ENCODE measurements around the gene HSPA1A. TPM values are rescaled to one million over a fixed set of nuclear protein-coding genes. Genes with fewer than 3 reads are reported as not detected.
"Not testable (repeated sequence)": the region's sequence is repeated elsewhere in the genome, so short reads cannot be mapped to it uniquely, and the experiment has no call there.

The HSPA1A gene
- total and polyA plus RNA-seq, 2 donors: 152 to 374 TPM

DNA sequence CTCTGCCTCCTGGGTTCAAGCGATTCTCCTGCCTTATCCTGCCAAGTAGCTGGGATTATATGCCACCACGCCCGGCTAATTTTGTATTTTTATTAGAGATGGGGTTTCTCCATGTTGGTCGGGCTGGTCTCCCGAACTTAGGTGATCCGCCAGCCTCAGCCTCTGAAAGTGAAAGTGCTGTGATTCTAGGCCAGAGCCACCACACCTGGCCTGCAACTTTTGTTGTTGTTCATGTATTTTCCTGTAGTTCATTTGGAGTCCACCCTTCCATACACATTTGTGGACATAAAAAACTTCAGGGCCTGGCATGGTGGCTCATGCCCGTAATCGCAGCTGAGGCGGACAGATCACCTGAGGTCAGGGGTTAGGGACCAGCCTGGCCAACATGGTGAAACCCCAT is 26.7 kb downstream of the HSPA1A start:
- Histone ChIP-seq H3K27ac (ENCODE audit: low read depth) (no peak overlapping the region), H3K4me3 (ENCODE audit: low read depth, low read length) (no peak overlapping the region), H3K4me1 (ENCODE audit: insufficient read depth) (no peaks in the 10 kb centered on the region), H3K36me3 (ENCODE audit: insufficient read depth) (no peaks in the 10 kb centered on the region)
- 89% methylated on average over 9 of the region's 9 CpGs for WGBS
- DNase-seq (ENCODE audit: extremely low spot score): no peak

DNA sequence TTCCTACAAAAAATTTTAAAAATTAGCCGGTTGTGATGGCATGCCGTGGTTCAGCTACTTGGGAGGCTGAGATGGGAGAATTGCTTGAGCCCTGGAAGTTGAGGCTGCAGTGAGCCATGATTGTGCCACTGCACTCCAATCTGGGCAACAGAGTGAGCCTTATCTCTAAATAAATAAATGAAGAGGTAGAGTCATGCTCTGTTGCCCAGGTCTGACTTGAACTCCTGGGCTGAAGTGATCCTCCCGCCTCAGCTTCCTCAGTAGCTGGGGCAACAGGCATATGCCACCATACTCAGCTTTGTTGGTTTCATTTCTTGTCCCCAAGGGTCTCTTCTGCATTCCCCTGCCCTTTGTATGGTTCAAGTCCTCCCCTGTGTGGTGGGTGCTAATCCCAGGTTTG is 29.2 kb downstream of the HSPA1A start:
- Histone ChIP-seq H3K36me3 (ENCODE audit: insufficient read depth) (no peaks in the 10 kb centered on the region), H3K27ac (ENCODE audit: low read depth) (no peak overlapping the region), H3K4me1 (ENCODE audit: insufficient read depth) (no peaks in the 10 kb centered on the region), H3K4me3 (ENCODE audit: low read depth, low read length) (no peak overlapping the region)
- no peak for DNase-seq (ENCODE audit: extremely low spot score)
- WGBS: 95% methylated on average over 3 of the region's 3 CpGs

DNA sequence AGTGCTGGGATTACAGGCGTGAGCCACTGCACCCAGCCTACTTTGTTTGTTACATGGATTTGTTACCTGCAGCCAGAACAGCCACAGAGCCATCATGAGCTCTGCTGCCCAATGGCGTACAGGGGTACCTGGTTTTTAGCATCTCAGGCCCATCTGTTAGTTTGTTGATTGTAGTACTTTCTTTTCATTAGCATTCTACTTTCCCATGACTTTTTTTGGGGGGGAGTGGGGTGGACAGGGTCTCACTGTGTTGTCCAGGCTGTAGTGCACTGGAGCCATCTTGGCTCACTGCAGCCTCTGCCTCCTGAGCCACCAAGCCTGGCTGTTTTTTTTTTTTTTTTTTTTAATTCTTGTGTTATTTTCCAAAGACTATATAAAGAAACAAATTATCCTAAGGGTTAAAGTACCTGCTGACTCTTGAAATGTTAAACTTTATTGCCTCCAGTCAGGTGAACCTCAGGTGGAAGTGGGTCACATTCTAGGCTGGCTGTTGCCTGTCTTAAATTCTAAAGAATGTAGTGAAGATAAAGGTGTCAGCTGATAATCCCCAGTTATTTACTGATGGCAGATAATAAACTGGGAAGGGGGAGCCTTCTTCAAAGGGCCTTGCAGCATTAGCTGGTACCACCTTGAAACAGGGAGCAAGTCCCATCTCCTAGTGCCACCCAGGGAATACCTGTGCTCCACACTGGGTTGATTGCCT is 32.1 kb downstream of the HSPA1A start:
- DNase-seq (ENCODE audit: extremely low spot score): no peak
- Histone ChIP-seq H3K4me3 (ENCODE audit: low read depth, low read length) (no peak overlapping the region), H3K36me3 (ENCODE audit: insufficient read depth) (no peaks in the 10 kb centered on the region), H3K27ac (ENCODE audit: low read depth) (no peak overlapping the region), H3K4me1 (ENCODE audit: insufficient read depth) (no peaks in the 10 kb centered on the region)
- 87% methylated on average over 2 of the region's 2 CpGs for WGBS

DNA sequence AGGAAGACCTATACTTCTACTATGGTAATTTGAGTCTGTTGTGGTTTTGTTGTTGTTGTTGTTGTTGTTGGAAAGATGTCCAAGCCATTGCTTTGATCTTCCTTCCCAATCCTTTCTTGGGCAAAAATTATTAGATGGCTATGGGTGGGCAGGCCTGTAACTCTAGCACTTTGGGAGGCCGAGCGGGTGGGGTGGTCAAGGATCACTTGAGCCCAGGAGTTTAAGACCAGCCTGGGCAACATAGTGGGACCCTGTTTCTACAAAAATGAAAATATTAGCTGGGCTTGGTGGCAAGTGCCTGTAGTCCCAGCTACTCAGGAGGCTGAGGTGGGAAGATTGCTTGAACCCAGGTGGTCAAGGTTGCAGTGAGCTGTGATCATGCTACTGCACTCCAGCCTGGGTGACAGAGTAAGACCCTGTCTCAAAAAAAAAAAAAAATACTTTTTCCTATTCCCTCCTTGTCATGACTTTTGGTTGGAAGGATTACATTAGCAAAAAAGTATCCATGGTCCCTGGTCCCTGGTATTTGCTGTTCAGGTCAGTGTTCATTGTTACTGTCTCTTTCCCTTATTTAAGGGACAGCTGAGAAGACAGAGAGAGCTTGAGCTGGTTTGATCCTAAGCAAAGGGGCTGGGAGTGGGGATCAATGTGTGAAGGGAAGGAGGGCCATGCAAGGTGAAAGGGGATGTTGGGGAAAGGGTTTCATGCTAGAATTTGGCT is 35.6 kb downstream of the HSPA1A start:
- H3K36me3 ChIP-seq (ENCODE audit: insufficient read depth): no peaks in the 10 kb centered on the region
- no peak for DNase-seq (ENCODE audit: extremely low spot score)
- no peak overlapping the region for H3K27ac ChIP-seq (ENCODE audit: low read depth)
- H3K4me1 ChIP-seq (ENCODE audit: insufficient read depth): no peaks in the 10 kb centered on the region
- WGBS: 92% methylated on average over 2 of the region's 2 CpGs
- H3K4me3 ChIP-seq (ENCODE audit: low read depth, low read length): no peak overlapping the region

DNA sequence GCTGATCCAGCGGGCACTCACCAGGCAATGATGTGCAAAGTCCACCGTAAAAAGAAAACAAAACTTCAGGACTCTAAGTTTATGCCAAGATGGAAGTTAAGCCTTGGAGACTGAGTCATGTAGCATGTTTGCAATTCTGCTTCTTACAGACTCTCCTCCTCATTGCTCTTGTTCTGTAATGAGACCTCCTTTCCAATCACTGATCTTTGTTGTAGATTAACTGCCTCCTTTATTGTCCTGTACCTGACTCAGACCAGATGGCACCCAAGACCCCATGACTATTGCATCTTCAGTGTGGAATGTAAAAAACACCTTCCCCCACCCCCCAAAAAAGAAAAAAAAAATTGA is 36.1 kb downstream of the HSPA1A start:
- no peaks in the 10 kb centered on the region for H3K36me3 ChIP-seq (ENCODE audit: insufficient read depth)
- no peak overlapping the region for H3K27ac ChIP-seq (ENCODE audit: low read depth)
- no peak for DNase-seq (ENCODE audit: extremely low spot score)
- 50% methylated on average over 2 of the region's 2 CpGs for WGBS
- H3K4me1 ChIP-seq (ENCODE audit: insufficient read depth): no peaks in the 10 kb centered on the region
- no peak overlapping the region for H3K4me3 ChIP-seq (ENCODE audit: low read depth, low read length)

DNA sequence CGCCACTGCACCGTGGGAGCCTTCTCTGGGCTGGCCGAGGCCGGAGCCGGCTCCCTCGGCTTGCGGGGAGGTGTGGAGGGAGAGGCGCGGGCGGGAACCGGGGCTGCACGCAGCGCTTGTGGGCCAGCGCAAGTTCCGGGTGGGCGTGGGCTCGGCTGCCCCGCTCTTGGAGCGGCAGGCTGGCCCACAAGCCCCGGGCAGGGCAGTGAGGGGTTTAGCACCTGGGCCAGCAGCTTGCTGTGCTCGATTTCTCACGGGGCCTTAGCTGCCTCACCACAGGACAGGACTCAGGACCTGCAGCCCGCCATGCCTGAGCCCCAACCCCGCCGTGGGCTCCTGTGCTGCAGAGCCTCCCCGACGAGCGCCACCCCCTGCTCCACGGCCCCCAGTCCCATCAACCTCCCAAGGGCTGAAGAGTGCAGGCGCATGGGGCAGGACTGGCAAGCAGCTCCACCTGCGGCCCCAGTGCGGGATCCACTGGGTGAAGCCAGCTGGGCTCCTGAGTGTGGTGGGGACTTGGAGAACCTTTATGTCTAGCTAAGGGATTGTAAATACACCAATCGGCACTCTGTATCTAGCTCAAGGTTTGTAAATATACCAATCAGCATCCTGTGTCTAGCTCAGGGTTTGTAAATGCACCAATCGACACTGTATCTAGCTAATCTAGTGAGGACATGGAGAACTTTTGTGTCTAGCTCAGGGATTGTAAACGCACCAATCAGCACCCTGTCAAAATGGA is 36.8 kb downstream of the HSPA1A start:
- not testable (repeated sequence) for DNase-seq (ENCODE audit: extremely low spot score)

DNA sequence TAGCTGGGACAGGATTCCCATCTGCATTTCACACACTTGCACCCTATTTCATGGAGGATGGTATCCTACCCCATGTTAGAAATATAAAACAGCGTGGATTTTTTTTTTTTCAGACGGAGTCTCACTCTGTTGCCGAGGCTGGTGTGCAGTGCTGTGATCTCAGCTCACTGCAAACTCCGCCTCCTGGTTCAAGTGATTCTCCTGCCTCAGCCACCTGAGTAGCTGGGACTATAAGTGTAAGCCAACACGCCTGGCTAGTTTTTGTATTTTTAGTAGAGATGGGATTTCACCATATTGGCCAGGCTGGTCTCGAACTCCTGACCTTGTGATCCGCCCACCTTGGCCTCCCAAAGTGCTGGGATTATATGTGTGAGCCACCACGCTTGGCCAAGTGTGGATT is 42.4 kb downstream of the HSPA1A start:
- not testable (repeated sequence) for H3K4me3 ChIP-seq (ENCODE audit: low read depth, low read length); H3K36me3 ChIP-seq (ENCODE audit: insufficient read depth); H3K27ac ChIP-seq (ENCODE audit: low read depth); H3K4me1 ChIP-seq (ENCODE audit: insufficient read depth); DNase-seq (ENCODE audit: extremely low spot score)
- 88% methylated on average over 8 of the region's 8 CpGs for WGBS

More for the DNA sequence above, 36.8 kb downstream of the HSPA1A start:
- WGBS: 90% methylated on average over 35 of the region's 35 CpGs
- H3K36me3 ChIP-seq (ENCODE audit: insufficient read depth); H3K4me3 ChIP-seq (ENCODE audit: low read depth, low read length); H3K4me1 ChIP-seq (ENCODE audit: insufficient read depth); H3K27ac ChIP-seq (ENCODE audit: low read depth): not testable (repeated sequence)

DNA sequence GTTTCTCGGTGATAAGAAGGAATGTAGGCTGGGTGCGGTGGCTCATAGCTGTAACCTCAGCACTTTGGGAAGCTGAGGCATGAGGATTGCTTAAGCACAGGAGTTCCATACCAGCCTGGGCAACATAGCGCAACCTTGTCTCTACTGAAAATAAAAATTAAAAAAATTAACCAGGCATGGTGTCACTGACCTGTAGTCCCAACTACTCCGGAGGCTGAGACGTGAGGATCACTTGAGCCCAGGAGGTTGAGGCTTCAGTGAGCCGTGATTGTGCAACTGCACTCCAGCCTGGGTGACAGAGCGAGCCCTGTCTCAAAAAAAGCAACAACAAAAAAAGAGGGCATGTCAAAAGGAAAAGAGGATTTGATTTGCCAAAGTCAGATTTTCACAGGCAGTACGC is 43.4 kb downstream of the HSPA1A start:
- DNase-seq (ENCODE audit: extremely low spot score): no peak
- WGBS: 95% methylated on average over 8 of the region's 8 CpGs
- H3K27ac ChIP-seq (ENCODE audit: low read depth): no peak overlapping the region
- no peaks in the 10 kb centered on the region for H3K4me1 ChIP-seq (ENCODE audit: insufficient read depth)
- no peaks in the 10 kb centered on the region for H3K36me3 ChIP-seq (ENCODE audit: insufficient read depth)
- no peak overlapping the region for H3K4me3 ChIP-seq (ENCODE audit: low read depth, low read length)

DNA sequence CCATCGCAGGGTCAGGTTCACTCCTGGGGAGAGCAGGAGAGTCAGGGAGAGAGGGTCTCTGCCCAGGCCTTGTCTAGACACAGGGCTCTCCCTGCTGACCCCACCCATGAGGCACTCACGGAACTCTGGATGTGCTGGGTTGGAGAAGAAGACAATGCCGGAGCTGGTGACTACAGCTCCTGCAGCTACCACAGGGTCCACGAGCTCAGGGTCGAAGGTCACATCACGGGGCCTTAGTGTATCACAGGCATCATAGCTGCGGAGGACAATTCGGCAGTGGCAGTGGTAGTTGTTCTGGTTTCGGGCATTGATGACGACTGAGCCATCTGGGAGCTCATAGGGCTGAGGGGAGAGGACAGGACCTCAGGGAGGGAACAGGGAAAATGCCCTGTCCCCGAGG is 44.6 kb downstream of the HSPA1A start:
- 91% methylated on average over 11 of the region's 11 CpGs for WGBS
- no peak for DNase-seq (ENCODE audit: extremely low spot score)
- no peak overlapping the region for H3K4me3 ChIP-seq (ENCODE audit: low read depth, low read length)
- H3K36me3 ChIP-seq (ENCODE audit: insufficient read depth): no peaks in the 10 kb centered on the region
- no peaks in the 10 kb centered on the region for H3K4me1 ChIP-seq (ENCODE audit: insufficient read depth)
- no peak overlapping the region for H3K27ac ChIP-seq (ENCODE audit: low read depth)

DNA sequence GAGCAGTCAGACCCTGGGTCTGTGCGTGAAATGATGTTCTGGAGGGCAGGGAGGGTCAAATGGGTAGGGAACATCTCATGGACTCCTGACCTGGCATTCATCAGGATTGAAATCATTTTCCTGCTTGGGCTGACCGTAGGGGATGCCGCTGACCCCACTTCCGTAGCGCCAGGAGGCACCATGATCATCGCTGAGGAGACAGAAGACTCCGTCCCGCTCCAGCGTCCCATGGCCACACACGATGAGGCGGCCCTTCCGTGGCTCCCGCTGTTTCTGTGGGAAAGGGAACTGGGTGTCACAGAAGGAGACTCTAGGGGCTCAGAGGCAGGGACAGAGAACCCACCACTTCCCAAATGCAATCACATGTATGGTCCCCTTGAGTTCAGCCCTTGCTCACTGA is 45.0 kb downstream of the HSPA1A start:
- no peak overlapping the region for H3K27ac ChIP-seq (ENCODE audit: low read depth)
- no peak overlapping the region for H3K4me3 ChIP-seq (ENCODE audit: low read depth, low read length)
- H3K4me1 ChIP-seq (ENCODE audit: insufficient read depth): no peaks in the 10 kb centered on the region
- no peaks in the 10 kb centered on the region for H3K36me3 ChIP-seq (ENCODE audit: insufficient read depth)
- no peak for DNase-seq (ENCODE audit: extremely low spot score)
- WGBS: 95% methylated on average over 13 of the region's 13 CpGs

DNA sequence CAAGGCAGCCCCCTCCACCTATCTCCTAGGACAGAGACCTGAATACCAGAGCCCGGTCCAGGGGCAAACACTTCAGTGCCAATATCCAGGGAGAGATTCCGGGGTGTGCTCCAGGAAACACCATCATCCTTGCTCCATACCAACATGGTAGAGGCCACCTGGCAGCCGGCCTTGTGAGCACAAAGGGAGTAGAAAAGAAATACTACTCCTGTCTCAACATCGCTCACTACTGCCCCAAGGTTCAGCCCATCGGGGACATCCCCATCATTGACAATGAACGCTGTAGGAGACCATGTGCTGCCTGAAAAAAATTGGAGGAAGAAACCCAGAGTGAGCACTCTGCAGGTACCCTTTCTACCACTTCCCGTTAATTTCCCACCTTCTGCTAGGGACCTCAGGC is 45.8 kb downstream of the HSPA1A start:
- no peak overlapping the region for H3K4me3 ChIP-seq (ENCODE audit: low read depth, low read length)
- WGBS: 92% methylated on average over 7 of the region's 7 CpGs

DNA sequence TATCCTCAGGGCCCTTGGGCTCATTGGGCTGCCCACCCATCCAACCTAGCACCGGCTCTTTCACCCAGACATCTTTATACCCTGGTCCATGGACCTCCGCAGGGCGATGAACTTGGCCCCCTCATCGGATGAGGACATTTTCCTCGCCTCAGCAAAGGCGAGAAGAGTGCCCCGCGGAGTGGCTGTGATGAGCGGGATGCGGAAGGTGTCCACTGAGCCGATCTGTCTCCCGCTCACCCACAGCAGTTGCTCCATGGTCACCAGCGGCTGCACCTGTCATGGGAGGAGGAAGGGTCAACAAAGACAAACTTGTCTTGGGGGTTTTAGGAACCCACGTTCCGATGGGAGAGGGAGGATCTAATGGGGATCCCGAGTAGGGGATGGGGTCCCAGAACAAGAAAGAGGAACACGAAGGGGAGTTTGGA is 46.6 kb downstream of the HSPA1A start:
- Histone ChIP-seq H3K4me1 (ENCODE audit: insufficient read depth) (no peaks in the 10 kb centered on the region), H3K36me3 (ENCODE audit: insufficient read depth) (no peaks in the 10 kb centered on the region), H3K4me3 (ENCODE audit: low read depth, low read length) (peak overlapping the region; percentile 55), H3K27ac (ENCODE audit: low read depth) (peak overlapping the region; percentile 81)
- 36% methylated on average over 17 of the region's 17 CpGs for WGBS
- no peak for DNase-seq (ENCODE audit: extremely low spot score)

More for the DNA sequence above, 45.8 kb downstream of the HSPA1A start:
- Histone ChIP-seq H3K36me3 (ENCODE audit: insufficient read depth) (no peaks in the 10 kb centered on the region), H3K27ac (ENCODE audit: low read depth) (no peak overlapping the region), H3K4me1 (ENCODE audit: insufficient read depth) (no peaks in the 10 kb centered on the region)
- no peak for DNase-seq (ENCODE audit: extremely low spot score)

DNA sequence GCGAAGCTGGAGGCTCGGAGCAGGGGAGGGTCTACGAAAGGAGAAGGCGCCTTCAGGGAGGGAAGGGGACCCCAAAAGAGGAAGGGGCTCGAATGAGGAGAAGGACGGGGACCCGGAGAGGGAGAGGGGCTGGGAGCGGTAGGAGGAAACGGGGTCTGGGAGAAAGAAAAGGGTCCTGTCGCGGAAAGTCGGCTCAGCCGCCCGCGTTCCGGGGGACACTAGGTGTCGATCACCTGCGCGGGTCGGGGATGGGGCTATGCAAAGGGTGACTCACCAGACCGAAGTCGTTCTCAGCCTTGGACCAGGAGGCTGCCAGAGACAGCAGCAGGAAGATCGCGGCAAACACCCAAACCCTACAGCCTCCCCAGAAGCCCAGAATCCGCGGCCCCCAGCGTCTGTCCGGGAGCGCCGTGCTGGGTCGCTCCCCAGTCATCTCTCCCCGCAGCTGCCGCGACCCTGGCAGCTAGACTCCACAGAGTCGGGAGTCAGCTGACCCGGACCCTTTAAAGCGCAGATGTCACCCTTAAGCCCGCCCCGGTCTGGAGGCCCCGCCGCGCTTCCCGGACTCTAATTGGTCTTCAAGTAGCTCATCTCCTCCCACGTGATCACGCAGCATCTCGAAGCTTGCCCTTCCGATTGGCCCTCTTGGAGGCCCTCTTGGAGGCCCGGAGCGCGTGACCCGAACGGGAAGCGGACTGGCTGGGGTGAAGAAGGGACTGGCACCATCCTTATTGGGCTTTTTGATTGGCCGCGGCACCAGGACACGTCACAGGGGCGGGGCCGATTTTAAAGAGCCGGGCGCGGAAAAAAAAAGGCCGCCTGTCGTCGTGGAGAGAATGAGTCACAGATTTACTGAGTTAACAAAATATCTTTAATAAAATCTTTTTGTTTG is 47.2 kb downstream of the HSPA1A start, which contains the start of gene NEU1:
TSS of gene NEU1 (minus strand) at position 478 of the 892 bp plus-strand sequence. CDS start at position 433, 45 bp downstream.
- Histone ChIP-seq H3K4me1 (ENCODE audit: insufficient read depth) (no peaks in the 10 kb centered on the region), H3K36me3 (ENCODE audit: insufficient read depth) (no peaks in the 10 kb centered on the region), H3K27ac (ENCODE audit: low read depth) (peak within 1 kb of the TSS; percentile 81), H3K4me3 (ENCODE audit: low read depth, low read length) (peak within 1 kb of the TSS; percentile 55)
- peak; percentile 100 for DNase-seq (ENCODE audit: extremely low spot score)
- WGBS: under 1% methylated on average over 64 of the region's 64 CpGs
